Esophagus muscularis mucosa (tissue), 4 donors: ENCODE results near the gene MASP1. TPM values are rescaled to one million over a fixed set of nuclear protein-coding genes. Genes with fewer than 3 reads are reported as not detected.

Experiments
- DNase-seq: peaks from one replicate; pipeline ENCODE4 v3.0.0-alpha.2; 2017; ENCODE audit errors: extremely low spot score
- H3K27ac ChIP-seq, 4 donors: fragments of 200-600 bp; sonication (generic); replicated peaks in 1 of 4; 1 replicate in 3 of 4; 2 replicates in 1 of 4; pipeline ENCODE4 v1.5.1; 2016 to 2019; ENCODE audit warnings: mild to moderate bottlenecking in 1 of 4
- H3K27me3 ChIP-seq, 4 donors: fragments of 200-600 bp; sonication (generic); one replicate each; pipeline versions ENCODE4 v1.5.1 to v1.6.0; 2016 to 2019
- H3K36me3 ChIP-seq, 4 donors: fragments of 200-600 bp; sonication (generic); one replicate each; pipeline ENCODE4 v1.5.1; 2016 to 2019
- H3K4me1 ChIP-seq, 4 donors: fragments of 200-600 bp; sonication (generic); one replicate each; pipeline ENCODE4 v1.5.1; 2016 to 2019
- H3K4me3 ChIP-seq, 4 donors: fragments of 200-600 bp; sonication (generic); 1 replicate in 2 of 4; 2 replicates in 2 of 4; pipeline ENCODE4 v1.5.1; 2016 to 2019; ENCODE audit warnings: mild to moderate bottlenecking in 4 of 4, moderate library complexity in 1 of 4
- H3K9me3 ChIP-seq, 4 donors: fragments of 200-600 bp; sonication (generic); 1 replicate in 3 of 4; 2 replicates in 1 of 4; pipeline ENCODE4 v1.5.1; 2016 to 2019
- CTCF ChIP-seq, 3 experiments: fragments of 200-600 bp in 2 of 3; fragments of 450-650 bp in 1 of 3; sonication (generic) in 2 of 3; IDR thresholded peaks; one replicate each; pipeline ENCODE4 v1.5.1; 2017 to 2019; ENCODE audit warnings: antibody characterized with exemption in 3 of 3, mild to moderate bottlenecking in 2 of 3, moderate library complexity in 1 of 3
- EP300 ChIP-seq: sonication (generic); formaldehyde crosslinking; IDR thresholded peaks from one replicate; pipeline ENCODE4 v1.6.1; 2017; ENCODE audit warnings: antibody characterized with exemption
- POLR2A ChIP-seq: fragments of 450-650 bp; IDR thresholded peaks from one replicate; pipeline ENCODE4 v1.6.1; 2017; ENCODE audit warnings: antibody characterized with exemption, moderate library complexity, mild to moderate bottlenecking, low read depth
- POLR2AphosphoS5 ChIP-seq, 2 donors: sonication (generic); formaldehyde crosslinking; IDR thresholded peaks; one replicate each; pipeline ENCODE4 v1.6.1; 2017; ENCODE audit warnings: antibody characterized with exemption in 2 of 2
- WGBS: methylation state at CpG from one replicate; pipeline ENCODE4 v1.1.5; 2018; 5-methylcytosine and 5-hydroxymethylcytosine counted together
- intact Hi-C: fragments of 100-400 bp; cut with DNase I; formaldehyde crosslinking; loops from one replicate; pipeline ENCODE4 v1.15.1; 2023
- total RNA-seq, 4 donors: library from RNA; depleted of rRNA; stranded (reverse); fragments of >200 nt; gene quantifications; one replicate each; pipeline versions ENCODE4 v1.1.0 to v1.2.1, GENCODE V29; 2016

Gene MASP1
- total RNA-seq, 4 donors from 2014 or later, result 0.66 to 3.5 (median 2.1) TPM

GRCh38 chr3:187212196-187212545, 79.4 kb downstream of the MASP1 start:
- no peak overlapping the region for H3K27ac ChIP-seq
- H3K4me1 ChIP-seq, result peaks cover 22 to 56% (median 47%) of the 10 kb centered on the region in 4 donors
- intact Hi-C loops, result no loop called here
- H3K27me3 ChIP-seq, result no peaks in the 10 kb centered on the region
- no peak for DNase-seq
- H3K9me3 ChIP-seq, result no peaks in the 10 kb centered on the region
- no peaks in the 10 kb centered on the region for H3K36me3 ChIP-seq
- no peak overlapping the region for H3K4me3 ChIP-seq
- WGBS, result 82% methylated on average over 3 of the region's 3 CpGs
- no peak for TF ChIP-seq EP300
- no peak for TF ChIP-seq POLR2AphosphoS5 (IDR thresholded peaks at IDR 0.05)
- no peak for TF ChIP-seq CTCF (IDR thresholded peaks at IDR 0.05)
- no peak for TF ChIP-seq POLR2A

GRCh38 chr3:187211532-187212195, 79.9 kb downstream of the MASP1 start:
- Histone ChIP-seq H3K36me3 (no peaks in the 10 kb centered on the region), H3K27me3 (no peaks in the 10 kb centered on the region), H3K4me1 (peaks cover 22 to 61% (median 52%) of the 10 kb centered on the region in 4 donors), H3K9me3 (no peaks in the 10 kb centered on the region), H3K4me3 (no peak overlapping the region), H3K27ac (no peak overlapping the region)
- no peak for TF ChIP-seq EP300
- TF ChIP-seq POLR2AphosphoS5 (IDR thresholded peaks at IDR 0.05), result no peak
- TF ChIP-seq CTCF (IDR thresholded peaks at IDR 0.05), result no peak
- TF ChIP-seq POLR2A, result no peak
- intact Hi-C loops, result no loop called here
- 70% methylated on average over 3 of the region's 3 CpGs for WGBS
- DNase-seq, result no peak

- TF ChIP-seq CTCF (IDR thresholded peaks at IDR 0.05), result no peak
- TF ChIP-seq POLR2A, result no peak
- TF ChIP-seq POLR2AphosphoS5 (IDR thresholded peaks at IDR 0.05), result no peak
- TF ChIP-seq EP300, result no peak
- H3K36me3 ChIP-seq, result no peaks in the 10 kb centered on the region
- no peak overlapping the region for H3K4me3 ChIP-seq
- intact Hi-C loops, result no loop called here
- H3K9me3 ChIP-seq, result no peaks in the 10 kb centered on the region
- no peaks in the 10 kb centered on the region for H3K27me3 ChIP-seq
- peaks cover 22 to 62% (median 54%) of the 10 kb centered on the region in 4 donors for H3K4me1 ChIP-seq
- no peak for DNase-seq
- peak overlapping the region in 3 of 4 donors; percentile 24 to 58 (median 50) for H3K27ac ChIP-seq
- WGBS, result 62% methylated on average over 6 of the region's 6 CpGs
These were observed 80.8 kb downstream of the MASP1 start for GRCh38 chr3:187210545-187211327.

- 58% methylated on average over 1 of the region's 1 CpG for WGBS
- Histone ChIP-seq H3K27ac (peak overlapping the region in 3 of 4 donors; percentile 20 to 71 (median 67)), H3K4me1 (peaks cover 22 to 62% (median 54%) of the 10 kb centered on the region in 4 donors), H3K9me3 (no peaks in the 10 kb centered on the region), H3K4me3 (no peak overlapping the region), H3K27me3 (no peaks in the 10 kb centered on the region), H3K36me3 (no peaks in the 10 kb centered on the region)
- intact Hi-C loops, result no loop called here
- no peak for TF ChIP-seq POLR2AphosphoS5 (IDR thresholded peaks at IDR 0.05)
- no peak for TF ChIP-seq EP300
- no peak for TF ChIP-seq CTCF (IDR thresholded peaks at IDR 0.05)
- no peak for TF ChIP-seq POLR2A
- DNase-seq, result no peak
These were observed 81.4 kb downstream of the MASP1 start for GRCh38 chr3:187210091-187210490.
